ENCODE measurements around the gene LNPEP.
"Not testable (repeated sequence)": the region's sequence is repeated elsewhere in the genome, so short reads cannot be mapped to it uniquely, and the experiment has no call there.

LNPEP gene

DNA sequence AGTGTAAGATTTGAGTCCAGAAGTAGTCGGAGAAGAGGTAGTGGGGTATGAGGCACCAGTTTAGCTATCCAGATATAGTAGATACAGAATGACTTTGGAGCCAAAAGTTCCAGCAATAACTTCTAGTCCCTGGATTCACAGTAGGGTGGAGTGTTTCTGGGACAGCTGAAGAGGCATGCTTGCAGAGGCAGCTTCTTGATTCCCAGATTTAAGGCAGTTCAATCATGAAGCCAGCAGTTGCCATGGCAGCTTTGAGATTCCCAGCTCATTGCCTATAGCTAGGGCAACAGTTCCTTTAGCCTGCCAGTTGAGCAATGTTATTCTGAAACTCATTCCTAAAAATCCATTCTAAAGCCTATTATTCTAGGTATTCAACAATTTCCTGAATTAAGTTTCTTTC, 127.4 kb downstream of the LNPEP start:
- no peak for DNase-seq (ENCODE audit: low spot score)

DNA sequence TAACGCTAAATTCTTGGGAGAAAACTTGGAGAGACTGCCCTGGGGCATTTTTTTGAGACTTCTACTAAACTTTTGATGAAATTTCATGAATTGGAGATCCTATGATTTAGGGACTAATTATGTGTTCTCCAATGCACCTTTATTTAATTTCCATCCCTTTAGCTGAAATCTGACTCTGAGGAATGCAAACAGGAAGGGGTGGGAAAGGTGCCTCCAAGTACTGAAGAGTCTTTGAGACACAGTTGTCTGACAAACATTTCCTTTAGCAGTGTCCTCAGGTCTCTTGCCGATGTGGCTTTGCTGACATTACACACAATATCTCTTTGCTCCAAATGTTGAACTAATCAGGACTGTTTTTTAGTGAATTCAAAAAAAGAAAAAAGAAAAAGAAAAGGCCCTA, 129.6 kb downstream of the LNPEP start:
- no peak for DNase-seq (ENCODE audit: low spot score)

DNA sequence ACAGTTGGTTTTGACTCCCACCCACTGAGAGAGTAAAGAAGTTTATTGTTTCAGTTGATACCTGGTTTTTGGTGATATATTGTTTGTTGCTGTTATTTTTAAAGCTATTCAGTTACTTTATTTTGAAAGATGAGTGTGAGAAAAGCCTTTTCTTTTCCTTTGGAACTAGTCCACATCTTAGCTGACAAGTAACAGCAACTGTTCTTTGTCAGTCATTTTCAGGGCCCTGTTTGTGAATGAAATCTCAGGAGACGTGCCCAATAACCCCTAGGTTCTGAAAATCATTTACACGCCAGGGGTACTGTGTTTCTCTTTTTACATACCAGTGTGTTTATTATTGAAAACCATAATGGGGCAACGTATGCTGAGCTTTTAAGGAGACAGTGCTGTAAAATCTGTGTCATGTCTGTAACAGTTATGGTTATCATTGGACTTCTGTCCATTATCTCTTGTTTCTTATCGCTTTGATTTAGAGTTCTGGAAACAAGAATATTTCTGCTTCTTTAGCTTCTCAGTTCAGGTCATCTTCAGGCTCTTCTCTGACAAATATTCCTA, 131.5 kb downstream of the LNPEP start:
- no peak for DNase-seq (ENCODE audit: low spot score)

DNA sequence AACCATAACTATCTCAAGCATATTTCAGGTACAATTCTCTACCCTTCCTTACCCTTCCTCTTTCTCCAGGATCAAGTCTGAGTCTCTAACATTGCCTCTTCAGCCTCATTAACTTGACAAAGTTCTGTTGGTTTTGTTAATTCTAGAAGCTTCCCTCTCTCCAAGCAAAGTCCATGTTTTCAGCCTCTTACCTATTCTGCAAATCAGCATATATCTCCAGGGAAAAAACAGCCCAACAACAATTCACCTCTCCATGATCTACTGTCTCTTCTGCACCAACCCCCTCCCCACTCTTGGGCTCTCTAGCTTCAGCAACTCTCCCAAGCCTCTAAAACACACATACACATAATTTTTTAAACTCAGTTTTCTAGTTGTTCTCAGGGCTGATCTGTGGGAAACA, 134.4 kb downstream of the LNPEP start:
- no peak for DNase-seq (ENCODE audit: low spot score)

DNA sequence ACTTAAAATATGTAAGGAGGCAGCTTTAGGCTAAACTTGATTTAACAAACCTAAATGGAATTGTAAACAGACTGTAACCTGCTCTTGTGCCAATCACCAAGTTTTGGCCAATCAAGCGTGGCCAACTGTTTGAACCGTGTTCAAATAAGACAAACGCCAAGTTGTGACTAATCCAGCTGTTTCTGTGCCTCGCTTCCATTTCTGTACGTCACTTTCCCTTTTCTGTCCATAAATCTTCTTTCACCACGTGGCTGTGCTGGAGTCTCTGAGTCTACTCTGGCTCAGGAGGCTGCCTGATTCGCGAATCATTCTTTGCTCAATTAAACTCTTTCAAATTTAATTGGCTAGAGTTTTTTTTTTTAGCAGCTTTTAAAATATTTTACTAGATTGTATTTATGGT, 135.2 kb downstream of the LNPEP start:
- DNase-seq (ENCODE audit: low spot score) = no peak

DNA sequence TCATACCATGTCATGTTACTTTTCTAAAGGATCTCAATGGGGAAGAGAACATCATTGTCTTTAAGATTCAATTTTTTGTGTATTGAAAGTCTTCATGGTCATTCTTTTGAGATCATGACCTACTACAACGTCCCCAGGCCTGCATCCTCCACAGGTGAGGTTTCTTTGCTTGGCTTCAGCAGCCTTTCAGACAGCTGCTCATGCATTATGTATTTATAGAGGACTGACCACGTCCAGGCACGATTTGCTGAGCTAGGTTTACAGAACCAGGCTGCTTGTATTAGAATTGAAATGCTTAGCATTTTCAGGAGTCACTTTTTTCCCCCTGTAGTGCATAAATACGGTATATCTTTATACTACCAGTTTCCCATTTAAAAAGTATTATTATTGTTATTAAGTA, 136.1 kb downstream of the LNPEP start:
- no peak for DNase-seq (ENCODE audit: low spot score)

DNA sequence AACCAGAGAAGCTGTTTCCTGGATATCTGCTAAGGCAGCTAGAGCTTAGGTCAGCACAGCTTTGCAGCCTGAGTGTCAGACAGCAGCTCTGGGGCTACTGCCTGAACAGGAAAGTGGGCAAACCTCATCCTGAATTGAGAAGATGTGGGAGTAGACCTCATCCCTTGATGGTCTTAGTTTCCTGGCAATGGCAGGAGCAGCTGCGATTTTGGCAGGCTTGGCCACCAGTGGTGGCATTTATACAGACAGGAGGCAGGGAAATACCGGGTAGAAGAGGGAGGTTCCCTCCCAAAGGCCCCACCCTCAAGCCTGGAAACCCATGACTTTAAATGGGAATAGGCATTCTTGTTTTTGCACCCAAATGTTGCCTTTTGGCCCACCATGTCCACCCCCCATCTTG, 136.8 kb downstream of the LNPEP start:
- DNase-seq (ENCODE audit: low spot score) = no peak

DNA sequence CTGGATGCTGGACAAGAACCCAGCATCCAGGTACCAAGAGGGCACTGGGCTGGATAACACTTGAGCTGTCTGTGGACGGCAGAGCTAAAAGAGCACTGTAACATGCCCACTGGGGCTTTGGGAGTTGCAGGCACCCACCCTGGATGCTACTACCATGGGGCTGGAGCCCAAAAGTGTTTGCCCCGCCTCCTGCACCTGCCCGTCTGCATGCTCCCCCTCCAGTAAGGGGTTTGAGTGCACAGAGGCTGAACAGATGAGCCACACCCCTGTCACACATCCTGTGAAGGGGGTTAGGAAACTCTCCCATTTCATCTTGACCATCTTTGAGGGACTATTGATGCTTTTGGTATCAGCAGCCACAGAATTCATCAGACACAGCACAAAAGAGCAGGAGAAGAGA, 137.5 kb downstream of the LNPEP start:
- DNase-seq (ENCODE audit: low spot score) = no peak

DNA sequence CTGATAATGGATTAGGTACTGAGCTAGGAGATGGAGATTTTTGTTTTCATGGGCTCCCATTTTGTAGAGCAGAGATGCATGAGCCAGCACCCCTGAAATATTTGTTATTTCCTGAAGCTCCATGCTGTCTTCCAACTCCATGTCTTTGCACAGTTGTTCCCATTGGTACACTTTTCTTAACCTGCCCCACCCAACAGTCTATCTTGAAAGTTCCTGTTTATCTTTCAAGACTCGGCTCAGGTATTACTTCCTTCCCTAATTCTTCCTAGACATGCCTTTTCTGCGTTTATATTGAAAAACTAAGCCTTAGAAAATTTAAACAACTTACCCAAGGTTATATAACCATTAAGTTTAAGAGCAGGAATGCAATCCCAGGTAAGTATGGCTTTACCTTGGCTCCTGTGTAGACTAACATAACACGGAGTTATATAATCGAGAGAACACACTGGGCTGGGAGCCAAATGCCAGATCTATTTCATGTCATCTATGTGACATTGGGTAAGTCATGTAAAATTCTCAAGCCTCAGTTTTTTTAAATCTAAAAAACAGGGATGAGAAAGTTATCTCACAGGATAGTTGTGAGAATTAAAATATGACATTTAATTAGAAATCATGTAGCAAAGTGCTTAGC, 139.1 kb downstream of the LNPEP start:
- no peak for DNase-seq (ENCODE audit: low spot score)

DNA sequence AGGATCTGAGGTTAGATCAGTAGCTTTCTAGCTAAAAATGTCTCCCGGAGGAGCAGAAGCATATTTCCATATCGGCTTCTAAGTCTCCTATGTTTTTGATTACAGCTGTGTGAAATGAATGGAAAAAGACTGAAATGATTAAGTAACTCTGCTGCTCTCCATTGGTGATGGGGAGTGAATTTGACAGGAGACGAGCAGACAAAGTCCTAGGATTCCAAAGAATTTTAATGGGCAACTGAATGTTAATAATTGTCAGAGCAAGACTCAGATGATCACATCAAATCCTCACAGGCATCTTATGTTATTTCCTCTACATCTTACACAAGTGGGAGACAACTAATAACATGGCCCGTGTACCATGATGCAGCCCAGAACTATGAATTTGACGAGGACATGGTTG, 139.8 kb downstream of the LNPEP start:
- DNase-seq (ENCODE audit: low spot score) = no peak

DNA sequence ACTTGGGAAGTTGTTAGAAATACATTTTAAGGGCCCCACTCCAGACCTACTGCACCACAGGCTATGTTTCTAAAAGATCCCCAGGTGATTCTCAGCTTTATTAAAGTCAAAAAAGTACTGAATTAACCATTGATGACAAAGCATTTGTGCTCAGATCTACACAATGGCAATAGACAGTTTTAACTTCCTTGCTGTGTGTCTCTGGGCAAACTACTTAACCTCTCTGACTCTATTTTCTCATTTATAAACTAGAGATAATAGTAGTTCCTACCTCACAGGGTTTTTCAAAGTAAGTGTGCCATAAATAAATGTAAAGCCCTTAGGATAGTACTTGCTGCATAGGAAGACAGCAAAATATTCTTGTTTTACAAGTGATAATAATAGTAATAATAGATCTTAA, 140.2 kb downstream of the LNPEP start:
- no peak for DNase-seq (ENCODE audit: low spot score)

DNA sequence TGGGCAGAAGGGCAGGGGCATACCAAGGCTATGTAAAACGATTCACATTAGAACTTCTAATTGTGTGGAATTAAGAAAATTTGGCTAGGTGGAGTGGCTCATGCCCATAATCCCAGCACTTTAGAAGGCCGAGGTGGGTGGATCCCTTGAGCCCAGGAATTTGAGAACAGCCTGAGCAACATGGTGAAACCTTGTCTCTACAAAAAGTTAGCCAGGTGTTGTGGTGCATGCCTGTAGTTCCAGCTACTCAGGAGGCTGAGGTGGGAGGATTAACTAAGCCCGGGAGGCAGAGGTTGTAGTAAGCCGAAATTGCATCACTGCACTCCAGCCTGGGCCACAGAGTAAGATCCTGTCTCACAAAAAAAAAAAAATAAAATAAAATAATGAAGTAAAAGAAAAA, 141.4 kb downstream of the LNPEP start:
- DNase-seq (ENCODE audit: low spot score) = no peak

DNA sequence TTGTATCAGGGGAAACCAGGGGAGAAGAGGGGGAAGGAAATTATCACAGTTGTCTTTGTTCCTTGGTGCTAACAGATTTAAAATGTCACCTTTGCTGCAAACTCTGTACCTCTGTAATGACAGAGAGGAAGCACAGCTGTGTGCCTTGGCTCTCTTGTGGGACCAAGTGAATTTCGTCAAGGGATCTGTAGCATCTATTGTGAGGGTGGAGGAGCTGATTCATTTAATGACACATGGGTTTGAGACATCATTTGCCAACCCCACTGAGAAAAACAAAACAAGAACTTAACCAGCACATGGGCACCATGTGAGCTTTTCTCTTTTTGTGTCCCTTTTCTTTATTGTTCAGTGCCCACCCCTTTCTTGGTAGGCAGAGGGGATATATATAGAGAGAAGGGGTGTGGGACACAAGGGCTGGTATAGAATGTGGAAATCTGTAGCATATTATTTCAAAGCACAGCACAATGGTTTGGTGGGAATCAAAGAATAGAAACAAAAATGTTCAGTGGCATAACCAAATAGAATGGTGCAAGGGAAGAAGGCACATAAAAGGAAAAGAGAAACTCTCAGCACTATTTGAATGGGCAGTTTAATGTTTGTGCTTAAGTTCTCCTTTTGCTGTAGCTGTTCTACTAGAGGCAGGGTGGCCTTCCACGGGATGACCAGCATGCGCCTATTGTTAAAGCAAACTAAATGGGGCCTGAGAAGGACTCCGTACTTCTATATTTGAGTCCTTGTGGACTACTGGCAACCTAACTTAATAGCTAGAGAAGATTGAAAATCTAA, 143.3 kb downstream of the LNPEP start:
- DNase-seq (ENCODE audit: low spot score) = no peak

DNA sequence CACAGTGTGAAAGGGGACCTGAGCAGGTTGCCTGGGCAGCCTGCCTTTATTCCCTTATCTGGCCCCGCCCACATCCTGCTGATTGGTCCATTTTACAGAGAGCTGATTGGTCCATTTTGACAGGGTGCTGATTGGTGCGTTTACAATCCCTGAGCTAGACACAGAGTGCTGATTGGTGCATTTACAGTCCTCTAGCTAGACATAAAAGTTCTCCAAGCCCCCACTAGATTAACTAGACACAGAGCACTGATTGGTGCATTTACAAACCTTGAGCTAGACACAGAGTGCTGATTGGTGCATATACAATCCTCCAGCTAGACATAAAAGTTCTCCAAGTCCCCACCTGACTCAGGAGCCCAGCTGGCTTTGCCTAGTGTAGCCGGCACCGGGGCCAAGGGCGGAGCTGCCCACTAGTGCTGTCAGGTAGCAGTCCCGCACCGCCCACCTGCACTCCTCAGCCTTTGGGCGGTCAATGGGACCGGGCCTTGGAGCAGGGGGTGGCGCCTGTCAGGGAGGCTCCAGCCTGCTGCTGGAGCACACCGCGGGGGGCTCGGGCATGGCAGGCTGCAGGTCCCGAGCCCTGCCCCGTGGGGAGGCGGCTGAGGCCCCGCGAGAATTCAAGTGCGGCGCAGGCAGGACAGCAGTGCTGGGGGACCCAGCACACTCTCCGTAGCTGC, 149.0 kb downstream of the LNPEP start:
- DNase-seq (ENCODE audit: low spot score) = not testable (repeated sequence)

DNA sequence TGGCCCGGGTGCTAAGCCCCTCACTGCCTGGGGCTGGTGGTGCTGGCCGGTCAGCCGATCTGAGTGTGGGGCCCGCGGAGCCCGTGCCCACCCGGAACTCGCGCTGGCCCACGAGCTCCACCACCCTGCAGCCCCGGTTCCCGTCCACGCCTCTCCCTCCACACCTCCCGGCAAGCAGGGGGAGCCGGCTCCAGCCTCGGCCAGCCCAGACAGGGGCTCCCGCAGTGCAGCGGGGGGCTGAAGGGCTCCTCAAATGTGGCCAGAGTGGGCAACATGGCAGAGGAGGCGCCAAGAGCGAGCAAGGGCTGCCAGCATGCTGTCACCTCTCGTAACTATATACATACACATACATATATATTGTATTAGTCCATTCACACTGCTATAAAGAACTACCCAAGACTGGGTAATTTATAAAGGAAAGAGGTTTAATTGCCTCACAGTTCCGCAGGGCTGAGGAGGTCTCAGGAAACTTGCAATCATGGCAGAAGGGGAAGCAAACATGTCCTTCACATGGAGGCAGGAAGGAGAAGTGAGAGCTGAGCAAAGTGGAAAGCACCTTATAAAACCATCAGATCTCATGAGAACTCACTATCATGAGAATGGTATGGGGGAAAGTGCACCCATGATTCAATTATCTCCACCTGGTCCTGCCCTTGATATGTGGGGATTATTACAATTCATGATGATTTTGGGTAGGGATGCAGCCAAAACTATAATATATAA, 149.7 kb downstream of the LNPEP start:
- DNase-seq (ENCODE audit: low spot score) = no peak
